ENCODE results near the gene GATAD2A.

The GATAD2A gene

GRCh38 chr19:19543640-19544039 lies 138.2 kb downstream of the GATAD2A start:
- no peak for DNase-seq (ENCODE audit: low read depth in 2 of 2)

GRCh38 chr19:19544257-19544953 lies 138.9 kb downstream of the GATAD2A start:
- DNase-seq (ENCODE audit: low read depth in 2 of 2), result no peak

- DNase-seq (ENCODE audit: low read depth in 2 of 2), result no peak
Observed at GRCh38 chr19:19544954-19545591, 139.6 kb downstream of the GATAD2A start.

GRCh38 chr19:19545707-19546106 lies 140.2 kb downstream of the GATAD2A start:
- no peak for DNase-seq (ENCODE audit: low read depth in 2 of 2)

- no peak for DNase-seq (ENCODE audit: low read depth in 2 of 2)
Observed at GRCh38 chr19:19546751-19547162, 141.3 kb downstream of the GATAD2A start.

GRCh38 chr19:19547674-19548336 lies 142.3 kb downstream of the GATAD2A start:
- no peak for DNase-seq (ENCODE audit: low read depth in 2 of 2)

GRCh38 chr19:19548915-19549759 lies 143.7 kb downstream of the GATAD2A start:
- DNase-seq (ENCODE audit: low read depth in 2 of 2), result no peak

- no peak for DNase-seq (ENCODE audit: low read depth in 2 of 2)
Observed at GRCh38 chr19:19549804-19550464, 144.5 kb downstream of the GATAD2A start.

- DNase-seq (ENCODE audit: low read depth in 2 of 2), result no peak
Observed at GRCh38 chr19:19550485-19550929, 145.0 kb downstream of the GATAD2A start.

- no peak for DNase-seq (ENCODE audit: low read depth in 2 of 2)
Observed at GRCh38 chr19:19550972-19551852, 145.7 kb downstream of the GATAD2A start.

- no peak for DNase-seq (ENCODE audit: low read depth in 2 of 2)
Observed at GRCh38 chr19:19551853-19552192, 146.3 kb downstream of the GATAD2A start.

GRCh38 chr19:19552798-19553197 lies 147.3 kb downstream of the GATAD2A start:
- no peak for DNase-seq (ENCODE audit: low read depth in 2 of 2)

- DNase-seq (ENCODE audit: low read depth in 2 of 2), result no peak
Observed at GRCh38 chr19:19553670-19554069, 148.2 kb downstream of the GATAD2A start.

- peak in 1 of 2 donors; percentile 25 for DNase-seq (ENCODE audit: low read depth in 2 of 2)
Observed at GRCh38 chr19:19554074-19555023, 148.9 kb downstream of the GATAD2A start.

GRCh38 chr19:19558055-19558454 lies 152.6 kb downstream of the GATAD2A start:
- no peak for DNase-seq (ENCODE audit: low read depth in 2 of 2)

Data from activated CD8-positive, alpha-beta memory T cell treated with anti-CD3 and anti-CD28 coated beads for 4 hours (primary cell).